WTC11 (cell line): ENCODE measurements around the gene POU3F3. TPM values are rescaled to one million over a fixed set of nuclear protein-coding genes. Genes with fewer than 3 reads are reported as not detected.

ENCODE experiments used
- ATAC-seq: fragments of 200-7000 bp; cut with Tn5 transposase; 2 replicates; pipeline ENCODE4 v1.10.0; 2021; ENCODE audit warnings: mild to moderate bottlenecking, moderate library complexity
- CTCF ChIA-PET: fragments of 300-600 bp; sonication (Branson Sonifier 250); formaldehyde crosslinking; loops from one replicate; lab custom pipeline; 2021; ENCODE audit warnings: antibody characterized with exemption; lab: Charles Lee
- POLR2A ChIA-PET: fragments of 350-600 bp; sonication (Branson Sonifier 250); formaldehyde crosslinking; loops from one replicate; lab custom pipeline; 2021; ENCODE audit warnings: antibody characterized with exemption; lab: Charles Lee
- DNase-seq: peaks from one replicate; pipeline ENCODE4 v3.0.0; 2021; ENCODE audit warnings: low spot score
- H3K27ac Mint-ChIP-seq: 2 replicates; pipeline ENCODE4 v1.8.0; 2021; ENCODE audit warnings: mixed read lengths
- H3K27me3 Mint-ChIP-seq: 2 replicates; pipeline ENCODE4 v1.8.0; 2021; ENCODE audit warnings: low read depth, mild to moderate bottlenecking, moderate library complexity, mixed read lengths
- H3K36me3 Mint-ChIP-seq: 2 replicates; pipeline ENCODE4 v1.8.0; 2021; ENCODE audit warnings: mixed read lengths
- H3K4me1 Mint-ChIP-seq: 2 replicates; pipeline ENCODE4 v1.8.0; 2022; ENCODE audit warnings: mixed read lengths
- H3K4me3 Mint-ChIP-seq: 2 replicates; pipeline ENCODE4 v1.8.0; 2021; ENCODE audit warnings: mild to moderate bottlenecking, moderate library complexity, mixed read lengths
- H3K9me3 Mint-ChIP-seq: 2 replicates; pipeline ENCODE4 v1.8.0; 2021; ENCODE audit warnings: mixed read lengths
- NFATC4 ChIP-seq: fragments of 250-450 bp; sonication (Bioruptor Pico); IDR thresholded peaks from 2 replicates; pipeline ENCODE4 v1.9.0; 2021; ENCODE audit warnings: mild to moderate bottlenecking
- NFYB ChIP-seq: sonication (generic); formaldehyde crosslinking; conservative IDR thresholded peaks from 2 replicates; pipeline ENCODE4 v1.8.0; 2022; ENCODE audit warnings: low read depth, missing genetic modification reagents
- NR1H2 ChIP-seq: sonication (generic); formaldehyde crosslinking; IDR thresholded peaks from 2 replicates; pipeline ENCODE4 v1.9.0; 2021; ENCODE audit warnings: mild to moderate bottlenecking, moderate library complexity, missing genetic modification reagents
- SMAD4 ChIP-seq: sonication (generic); formaldehyde crosslinking; IDR thresholded peaks from 2 replicates; pipeline ENCODE4 v1.8.0; 2022; ENCODE audit warnings: mild to moderate bottlenecking, missing genetic modification reagents
- TEAD4 ChIP-seq: sonication (generic); formaldehyde crosslinking; IDR thresholded peaks from 2 replicates; pipeline ENCODE4 v1.8.0; 2022; ENCODE audit warnings: mild to moderate bottlenecking, missing genetic modification reagents
- ZNF138 ChIP-seq: sonication (generic); formaldehyde crosslinking; conservative IDR thresholded peaks from 2 replicates; pipeline ENCODE4 v1.8.1; 2022; ENCODE audit warnings: mild to moderate bottlenecking, moderate library complexity, missing genetic modification reagents
- ZNF396 ChIP-seq: fragments of 250-450 bp; sonication (Bioruptor Pico); IDR thresholded peaks from 2 replicates; pipeline ENCODE4 v1.8.0; 2021; ENCODE audit warnings: mild to moderate bottlenecking, moderate library complexity, borderline replicate concordance
- total RNA-seq: library from RNA; stranded (reverse); gene quantifications from 3 replicates; pipeline ENCODE4 v1.2.3, GENCODE V29; 2021
- TF ChIP-seq, protein P1 (sequence below): sonication (generic); formaldehyde crosslinking; IDR thresholded peaks from 2 replicates; pipeline ENCODE4 v1.8.0; 2023; ENCODE audit warnings: missing genetic modification reagents, mild to moderate bottlenecking, borderline replicate concordance
- TF ChIP-seq, protein P2 (sequence below): fragments of 250-450 bp; sonication (Bioruptor Pico); IDR thresholded peaks from 2 replicates; pipeline ENCODE4 v1.9.0; 2021; ENCODE audit warnings: moderate library complexity, mild to moderate bottlenecking, inconsistent platforms, borderline replicate concordance
- TF ChIP-seq, protein P3 (sequence below): fragments of 250-450 bp; sonication (Bioruptor Pico); conservative IDR thresholded peaks from 2 replicates; pipeline ENCODE4 v1.9.0; 2021; ENCODE audit warnings: mild to moderate bottlenecking
- TF ChIP-seq, protein P4 (sequence below): sonication (generic); formaldehyde crosslinking; IDR thresholded peaks from 2 replicates; pipeline ENCODE4 v1.8.0; 2022; ENCODE audit warnings: mild to moderate bottlenecking, missing genetic modification reagents
- TF ChIP-seq, protein P5 (sequence below): sonication (generic); formaldehyde crosslinking; IDR thresholded peaks from 2 replicates; pipeline ENCODE4 v1.8.1; 2023; ENCODE audit warnings: mild to moderate bottlenecking, missing genetic modification reagents, borderline replicate concordance
- TF ChIP-seq, protein P6 (sequence below): sonication (generic); formaldehyde crosslinking; IDR thresholded peaks from 2 replicates; pipeline ENCODE4 v1.8.1; 2022; ENCODE audit warnings: low read depth, mild to moderate bottlenecking, moderate library complexity, missing genetic modification reagents, borderline replicate concordance

Gene POU3F3
- total RNA-seq, 1 experiment from 2014 or later = not detected

DNA sequence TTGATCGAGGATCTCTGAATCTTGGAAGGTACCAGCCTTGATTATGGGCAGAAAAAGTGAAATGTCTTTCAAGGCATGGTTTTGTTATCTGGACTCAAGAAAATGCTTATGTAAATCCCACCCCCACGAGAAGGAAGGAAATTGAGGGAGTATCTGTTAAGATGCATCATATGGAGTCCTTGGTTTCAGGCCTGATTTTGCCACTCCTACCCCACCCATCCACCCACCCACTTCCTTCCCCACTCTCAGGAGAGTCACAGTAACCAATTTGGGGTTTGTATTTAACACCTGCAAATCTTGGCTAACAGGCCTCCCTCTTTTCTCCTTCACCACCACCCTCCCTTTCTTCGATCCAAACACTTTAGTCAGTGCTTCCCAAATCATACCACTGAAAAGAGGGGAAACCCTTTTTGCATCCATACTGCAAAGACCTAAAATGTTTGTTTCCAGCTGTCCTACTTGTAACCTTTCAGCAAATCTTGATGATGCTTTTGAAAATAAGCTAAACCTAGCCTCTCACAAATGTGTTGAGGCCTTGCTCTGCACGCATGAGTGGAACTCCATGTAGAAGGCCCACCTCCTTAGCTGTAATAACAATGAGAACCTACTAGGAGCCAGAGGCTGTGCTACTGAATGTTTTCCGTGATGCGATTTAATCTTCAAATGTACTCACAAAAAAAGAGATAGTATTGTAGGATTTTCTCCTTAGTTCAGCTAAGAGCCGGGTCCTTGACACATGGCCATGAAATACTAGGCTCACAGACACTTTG, 34.8 kb downstream of the POU3F3 start:
- Mint-ChIP-seq H3K27me3 (peaks cover 13% of the 10 kb centered on the region), H3K27ac (no peak overlapping the region), H3K9me3 (peaks cover 12% of the 10 kb centered on the region), H3K4me3 (no peak overlapping the region), H3K4me1 (peaks cover 36% of the 10 kb centered on the region), H3K36me3 (no peaks in the 10 kb centered on the region)
- ChIA-PET POLR2A (no interaction called here), CTCF (no interaction called here)
- DNase-seq (no peak), ATAC-seq (no peak)
- TF ChIP-seq ZNF396 (CRISPR knock-in tag) (no peak), NFATC4 (no peak), NR1H2 (CRISPR knock-in tag) (no peak), TEAD4 (CRISPR knock-in tag) (no peak), ZNF138 (no peak)
- TF ChIP-seq, protein P1, sequence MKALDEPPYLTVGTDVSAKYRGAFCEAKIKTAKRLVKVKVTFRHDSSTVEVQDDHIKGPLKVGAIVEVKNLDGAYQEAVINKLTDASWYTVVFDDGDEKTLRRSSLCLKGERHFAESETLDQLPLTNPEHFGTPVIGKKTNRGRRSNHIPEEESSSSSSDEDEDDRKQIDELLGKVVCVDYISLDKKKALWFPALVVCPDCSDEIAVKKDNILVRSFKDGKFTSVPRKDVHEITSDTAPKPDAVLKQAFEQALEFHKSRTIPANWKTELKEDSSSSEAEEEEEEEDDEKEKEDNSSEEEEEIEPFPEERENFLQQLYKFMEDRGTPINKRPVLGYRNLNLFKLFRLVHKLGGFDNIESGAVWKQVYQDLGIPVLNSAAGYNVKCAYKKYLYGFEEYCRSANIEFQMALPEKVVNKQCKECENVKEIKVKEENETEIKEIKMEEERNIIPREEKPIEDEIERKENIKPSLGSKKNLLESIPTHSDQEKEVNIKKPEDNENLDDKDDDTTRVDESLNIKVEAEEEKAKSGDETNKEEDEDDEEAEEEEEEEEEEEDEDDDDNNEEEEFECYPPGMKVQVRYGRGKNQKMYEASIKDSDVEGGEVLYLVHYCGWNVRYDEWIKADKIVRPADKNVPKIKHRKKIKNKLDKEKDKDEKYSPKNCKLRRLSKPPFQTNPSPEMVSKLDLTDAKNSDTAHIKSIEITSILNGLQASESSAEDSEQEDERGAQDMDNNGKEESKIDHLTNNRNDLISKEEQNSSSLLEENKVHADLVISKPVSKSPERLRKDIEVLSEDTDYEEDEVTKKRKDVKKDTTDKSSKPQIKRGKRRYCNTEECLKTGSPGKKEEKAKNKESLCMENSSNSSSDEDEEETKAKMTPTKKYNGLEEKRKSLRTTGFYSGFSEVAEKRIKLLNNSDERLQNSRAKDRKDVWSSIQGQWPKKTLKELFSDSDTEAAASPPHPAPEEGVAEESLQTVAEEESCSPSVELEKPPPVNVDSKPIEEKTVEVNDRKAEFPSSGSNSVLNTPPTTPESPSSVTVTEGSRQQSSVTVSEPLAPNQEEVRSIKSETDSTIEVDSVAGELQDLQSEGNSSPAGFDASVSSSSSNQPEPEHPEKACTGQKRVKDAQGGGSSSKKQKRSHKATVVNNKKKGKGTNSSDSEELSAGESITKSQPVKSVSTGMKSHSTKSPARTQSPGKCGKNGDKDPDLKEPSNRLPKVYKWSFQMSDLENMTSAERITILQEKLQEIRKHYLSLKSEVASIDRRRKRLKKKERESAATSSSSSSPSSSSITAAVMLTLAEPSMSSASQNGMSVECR = no peak
- TF ChIP-seq, protein P2, sequence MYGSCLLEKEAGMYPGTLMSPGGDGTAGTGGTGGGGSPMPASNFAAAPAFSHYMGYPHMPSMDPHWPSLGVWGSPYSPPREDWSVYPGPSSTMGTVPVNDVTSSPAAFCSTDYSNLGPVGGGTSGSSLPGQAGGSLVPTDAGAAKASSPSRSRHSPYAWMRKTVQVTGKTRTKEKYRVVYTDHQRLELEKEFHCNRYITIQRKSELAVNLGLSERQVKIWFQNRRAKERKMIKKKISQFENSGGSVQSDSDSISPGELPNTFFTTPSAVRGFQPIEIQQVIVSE = no peak

DNA sequence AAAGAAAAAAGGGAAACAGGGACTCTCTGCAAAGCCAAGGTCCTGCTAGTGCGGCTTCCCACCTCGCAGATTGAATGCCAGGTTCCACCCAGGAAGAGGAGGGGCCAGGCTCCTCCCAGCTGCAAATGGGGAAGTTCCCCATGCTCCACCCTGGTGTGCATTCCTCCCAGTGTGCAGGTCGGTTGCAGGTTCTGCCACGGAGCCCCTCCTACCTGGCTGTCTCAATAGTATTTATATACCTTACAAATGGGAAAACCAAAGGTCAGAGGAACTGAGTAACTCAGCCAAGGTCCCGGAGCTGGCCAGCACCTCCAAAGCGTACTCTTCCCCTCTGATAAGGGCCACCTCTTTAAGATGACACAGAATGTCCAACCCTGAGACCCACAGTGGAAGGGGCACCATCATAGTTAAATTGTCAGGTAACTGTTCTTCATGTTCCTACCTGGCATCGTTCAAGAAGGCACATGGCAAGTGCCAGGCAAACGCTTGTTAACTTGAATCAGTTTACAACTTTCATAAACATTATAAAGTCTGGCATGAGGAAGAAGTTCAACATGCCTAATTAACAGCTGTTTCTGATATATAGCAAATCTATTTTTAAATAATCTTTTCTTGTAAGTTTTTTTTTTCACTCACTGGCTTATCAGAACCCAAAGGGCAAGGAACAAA, 35.5 kb downstream of the POU3F3 start:
- H3K27ac Mint-ChIP-seq = no peak overlapping the region
- peaks cover 13% of the 10 kb centered on the region for H3K27me3 Mint-ChIP-seq
- no peaks in the 10 kb centered on the region for H3K36me3 Mint-ChIP-seq
- no peak for DNase-seq
- no peak overlapping the region for H3K4me3 Mint-ChIP-seq
- H3K4me1 Mint-ChIP-seq = peaks cover 35% of the 10 kb centered on the region
- ATAC-seq = peak; percentile 80
- ChIA-PET POLR2A (no interaction called here), CTCF (no interaction called here)
- peaks cover 12% of the 10 kb centered on the region for H3K9me3 Mint-ChIP-seq
- TF ChIP-seq, protein P3, sequence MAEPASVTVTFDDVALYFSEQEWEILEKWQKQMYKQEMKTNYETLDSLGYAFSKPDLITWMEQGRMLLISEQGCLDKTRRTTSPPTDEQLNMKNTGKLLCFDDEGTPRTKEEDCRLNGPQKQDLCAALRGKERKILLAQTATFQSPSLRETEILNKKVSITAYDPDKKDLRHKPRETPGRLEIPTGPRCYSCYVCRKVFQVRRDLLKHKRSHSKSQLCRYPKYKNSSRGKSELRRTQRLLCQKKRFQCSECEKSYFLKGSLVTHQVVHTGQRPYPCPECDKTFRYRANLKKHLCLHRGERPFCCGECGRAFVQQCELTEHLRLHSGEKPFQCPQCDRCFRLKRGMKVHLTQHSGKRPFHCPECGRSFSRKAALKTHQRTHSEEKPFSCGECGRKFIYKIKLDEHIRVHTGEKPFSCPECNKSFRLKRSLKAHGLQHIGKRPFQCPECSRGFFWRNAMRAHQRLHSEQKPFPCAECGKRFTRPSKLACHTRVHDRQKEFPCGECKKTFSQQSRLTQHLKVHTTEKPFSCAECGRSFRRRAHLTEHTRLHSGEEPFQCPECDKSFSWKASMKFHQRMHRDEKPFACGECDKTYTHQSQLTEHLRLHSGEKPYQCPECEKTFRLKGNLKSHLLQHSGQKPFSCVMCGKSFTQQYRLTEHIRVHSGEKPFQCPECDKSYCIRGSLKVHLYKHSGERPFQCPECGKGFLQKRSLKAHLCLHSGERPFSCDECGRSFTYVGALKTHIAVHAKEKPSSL (CRISPR knock-in tag) = no peak
- TF ChIP-seq, protein P4, sequence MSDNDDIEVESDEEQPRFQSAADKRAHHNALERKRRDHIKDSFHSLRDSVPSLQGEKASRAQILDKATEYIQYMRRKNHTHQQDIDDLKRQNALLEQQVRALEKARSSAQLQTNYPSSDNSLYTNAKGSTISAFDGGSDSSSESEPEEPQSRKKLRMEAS (CRISPR knock-in tag) = no peak
- TF ChIP-seq, protein P5, sequence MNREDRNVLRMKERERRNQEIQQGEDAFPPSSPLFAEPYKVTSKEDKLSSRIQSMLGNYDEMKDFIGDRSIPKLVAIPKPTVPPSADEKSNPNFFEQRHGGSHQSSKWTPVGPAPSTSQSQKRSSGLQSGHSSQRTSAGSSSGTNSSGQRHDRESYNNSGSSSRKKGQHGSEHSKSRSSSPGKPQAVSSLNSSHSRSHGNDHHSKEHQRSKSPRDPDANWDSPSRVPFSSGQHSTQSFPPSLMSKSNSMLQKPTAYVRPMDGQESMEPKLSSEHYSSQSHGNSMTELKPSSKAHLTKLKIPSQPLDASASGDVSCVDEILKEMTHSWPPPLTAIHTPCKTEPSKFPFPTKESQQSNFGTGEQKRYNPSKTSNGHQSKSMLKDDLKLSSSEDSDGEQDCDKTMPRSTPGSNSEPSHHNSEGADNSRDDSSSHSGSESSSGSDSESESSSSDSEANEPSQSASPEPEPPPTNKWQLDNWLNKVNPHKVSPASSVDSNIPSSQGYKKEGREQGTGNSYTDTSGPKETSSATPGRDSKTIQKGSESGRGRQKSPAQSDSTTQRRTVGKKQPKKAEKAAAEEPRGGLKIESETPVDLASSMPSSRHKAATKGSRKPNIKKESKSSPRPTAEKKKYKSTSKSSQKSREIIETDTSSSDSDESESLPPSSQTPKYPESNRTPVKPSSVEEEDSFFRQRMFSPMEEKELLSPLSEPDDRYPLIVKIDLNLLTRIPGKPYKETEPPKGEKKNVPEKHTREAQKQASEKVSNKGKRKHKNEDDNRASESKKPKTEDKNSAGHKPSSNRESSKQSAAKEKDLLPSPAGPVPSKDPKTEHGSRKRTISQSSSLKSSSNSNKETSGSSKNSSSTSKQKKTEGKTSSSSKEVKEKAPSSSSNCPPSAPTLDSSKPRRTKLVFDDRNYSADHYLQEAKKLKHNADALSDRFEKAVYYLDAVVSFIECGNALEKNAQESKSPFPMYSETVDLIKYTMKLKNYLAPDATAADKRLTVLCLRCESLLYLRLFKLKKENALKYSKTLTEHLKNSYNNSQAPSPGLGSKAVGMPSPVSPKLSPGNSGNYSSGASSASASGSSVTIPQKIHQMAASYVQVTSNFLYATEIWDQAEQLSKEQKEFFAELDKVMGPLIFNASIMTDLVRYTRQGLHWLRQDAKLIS (CRISPR knock-in tag) = no peak
- no peak for TF ChIP-seq SMAD4 (CRISPR knock-in tag)
- TF ChIP-seq, protein P1 = no peak
- no peak for TF ChIP-seq NFYB
- TF ChIP-seq, protein P6, sequence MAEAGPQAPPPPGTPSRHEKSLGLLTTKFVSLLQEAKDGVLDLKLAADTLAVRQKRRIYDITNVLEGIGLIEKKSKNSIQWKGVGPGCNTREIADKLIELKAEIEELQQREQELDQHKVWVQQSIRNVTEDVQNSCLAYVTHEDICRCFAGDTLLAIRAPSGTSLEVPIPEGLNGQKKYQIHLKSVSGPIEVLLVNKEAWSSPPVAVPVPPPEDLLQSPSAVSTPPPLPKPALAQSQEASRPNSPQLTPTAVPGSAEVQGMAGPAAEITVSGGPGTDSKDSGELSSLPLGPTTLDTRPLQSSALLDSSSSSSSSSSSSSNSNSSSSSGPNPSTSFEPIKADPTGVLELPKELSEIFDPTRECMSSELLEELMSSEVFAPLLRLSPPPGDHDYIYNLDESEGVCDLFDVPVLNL (CRISPR knock-in tag) = no peak
